SK-N-SH treated with all-trans-retinoic acid at 6 μM for 48 hours (cell line): ENCODE data around the gene CMBL.

Experiments
- ATAC-seq: fragments of 200-7000 bp; cut with Tn5 transposase; 3 replicates; pipeline ENCODE4 v1.9.1; 2020; ENCODE audit warnings: mild to moderate bottlenecking, moderate library complexity
- ARNTL ChIP-seq: fragments of 450-650 bp; formaldehyde crosslinking; IDR thresholded peaks from 2 replicates; pipeline ENCODE4 v1.5.0; 2020; ENCODE audit warnings: low read depth, mild to moderate bottlenecking, moderate library complexity, borderline replicate concordance
- BACH2 ChIP-seq: fragments of 250-450 bp; sonication (Bioruptor Pico); IDR thresholded peaks from 2 replicates; pipeline ENCODE4 v1.9.0; 2021; ENCODE audit warnings: mild to moderate bottlenecking, borderline replicate concordance
- CREB5 ChIP-seq: fragments of 250-450 bp; sonication (Bioruptor Pico); IDR thresholded peaks from 2 replicates; pipeline ENCODE4 v1.5.1; 2020; ENCODE audit warnings: low read depth, mild to moderate bottlenecking, moderate library complexity
- CSDC2 ChIP-seq: fragments of 250-450 bp; sonication (Bioruptor Pico); IDR thresholded peaks from 2 replicates; pipeline ENCODE4 v1.5.0; 2020; ENCODE audit warnings: mild to moderate bottlenecking, moderate library complexity
- ESRRG ChIP-seq: fragments of 250-450 bp; sonication (Bioruptor Pico); IDR thresholded peaks from 2 replicates; pipeline ENCODE4 v1.6.1; 2021; ENCODE audit warnings: mild to moderate bottlenecking
- GLIS3 ChIP-seq: fragments of 250-450 bp; sonication (Bioruptor Pico); IDR thresholded peaks from 2 replicates; pipeline ENCODE4 v1.5.0; 2020; ENCODE audit warnings: mild to moderate bottlenecking, moderate library complexity
- ISL1 ChIP-seq: fragments of 250-450 bp; sonication (Bioruptor Pico); IDR thresholded peaks from 2 replicates; pipeline ENCODE4 v2.1.2; 2022; ENCODE audit warnings: mild to moderate bottlenecking, moderate library complexity
- PATZ1 ChIP-seq: fragments of 250-450 bp; sonication (Bioruptor Pico); IDR thresholded peaks from 2 replicates; pipeline ENCODE4 v1.8.0; 2020; ENCODE audit warnings: mild to moderate bottlenecking, moderate library complexity, borderline replicate concordance
- PPARA ChIP-seq: fragments of 250-450 bp; sonication (Bioruptor Pico); IDR thresholded peaks from 2 replicates; pipeline ENCODE4 v1.5.0; 2020; ENCODE audit warnings: mild to moderate bottlenecking, borderline replicate concordance
- RARB ChIP-seq: fragments of 250-450 bp; sonication (Bioruptor Pico); IDR thresholded peaks from 2 replicates; pipeline ENCODE4 v1.8.0; 2021; ENCODE audit warnings: mild to moderate bottlenecking, moderate library complexity
- SNAI2 ChIP-seq: fragments of 250-450 bp; sonication (Bioruptor Pico); IDR thresholded peaks from 2 replicates; pipeline ENCODE4 v1.5.0; 2020; ENCODE audit warnings: mild to moderate bottlenecking, moderate library complexity
- TCF4 ChIP-seq: fragments of 250-450 bp; sonication (Bioruptor Pico); IDR thresholded peaks from 2 replicates; pipeline ENCODE4 v1.8.0; 2021; ENCODE audit warnings: mild to moderate bottlenecking, moderate library complexity, borderline replicate concordance
- TOX ChIP-seq: fragments of 250-450 bp; sonication (Bioruptor Pico); IDR thresholded peaks from 2 replicates; pipeline ENCODE4 v1.8.0; 2021; ENCODE audit warnings: mild to moderate bottlenecking, moderate library complexity, borderline replicate concordance
- ZC3H10 ChIP-seq: fragments of 250-450 bp; sonication (Bioruptor Pico); IDR thresholded peaks from 2 replicates; pipeline ENCODE4 v1.5.1; 2021; ENCODE audit warnings: mild to moderate bottlenecking, moderate library complexity
- ZFP3 ChIP-seq: fragments of 250-450 bp; sonication (Bioruptor Pico); IDR thresholded peaks from 2 replicates; pipeline ENCODE4 v1.5.0; 2020; ENCODE audit warnings: mild to moderate bottlenecking, moderate library complexity
- ZFP30 ChIP-seq: fragments of 450-650 bp; formaldehyde crosslinking; IDR thresholded peaks from 2 replicates; pipeline ENCODE4 v1.5.0; 2022; ENCODE audit warnings: mild to moderate bottlenecking, moderate library complexity
- ZNF565 ChIP-seq: fragments of 450-650 bp; formaldehyde crosslinking; conservative IDR thresholded peaks from 2 replicates; pipeline ENCODE4 v1.5.0; 2020; ENCODE audit warnings: low read depth, mild to moderate bottlenecking, moderate library complexity
- ZNF70 ChIP-seq: fragments of 450-650 bp; formaldehyde crosslinking; IDR thresholded peaks from 2 replicates; pipeline ENCODE4 v1.5.0; 2020; ENCODE audit warnings: mild to moderate bottlenecking, moderate library complexity
- ZNF8 ChIP-seq: fragments of 450-650 bp; formaldehyde crosslinking; IDR thresholded peaks from 2 replicates; pipeline ENCODE4 v1.5.0; 2020; ENCODE audit warnings: mild to moderate bottlenecking, moderate library complexity
- TF ChIP-seq, protein P1 (sequence below): fragments of 250-450 bp; sonication (Bioruptor Pico); IDR thresholded peaks from 2 replicates; pipeline ENCODE4 v1.5.0; 2020; ENCODE audit warnings: mild to moderate bottlenecking, moderate library complexity

Gene CMBL

GRCh38 chr5:10324518-10325370 lies 17.0 kb upstream of the CMBL start:
- ATAC-seq = no peak
- TF ChIP-seq ZFP3 (CRISPR knock-in tag) (no peak), CSDC2 (CRISPR knock-in tag) (no peak), CREB5 (CRISPR knock-in tag) (no peak), ZNF70 (CRISPR knock-in tag) (no peak), ISL1 (CRISPR knock-in tag) (no peak), SNAI2 (CRISPR knock-in tag) (no peak), ZC3H10 (CRISPR knock-in tag) (no peak), RARB (no peak), ZFP30 (CRISPR knock-in tag) (no peak), ESRRG (CRISPR knock-in tag) (no peak), TOX (CRISPR knock-in tag) (no peak), BACH2 (CRISPR knock-in tag) (no peak), PATZ1 (CRISPR knock-in tag) (no peak), GLIS3 (no peak), ZNF565 (CRISPR knock-in tag) (no peak), ZNF8 (CRISPR knock-in tag) (no peak), TCF4 (no peak)
- TF ChIP-seq, protein P1, sequence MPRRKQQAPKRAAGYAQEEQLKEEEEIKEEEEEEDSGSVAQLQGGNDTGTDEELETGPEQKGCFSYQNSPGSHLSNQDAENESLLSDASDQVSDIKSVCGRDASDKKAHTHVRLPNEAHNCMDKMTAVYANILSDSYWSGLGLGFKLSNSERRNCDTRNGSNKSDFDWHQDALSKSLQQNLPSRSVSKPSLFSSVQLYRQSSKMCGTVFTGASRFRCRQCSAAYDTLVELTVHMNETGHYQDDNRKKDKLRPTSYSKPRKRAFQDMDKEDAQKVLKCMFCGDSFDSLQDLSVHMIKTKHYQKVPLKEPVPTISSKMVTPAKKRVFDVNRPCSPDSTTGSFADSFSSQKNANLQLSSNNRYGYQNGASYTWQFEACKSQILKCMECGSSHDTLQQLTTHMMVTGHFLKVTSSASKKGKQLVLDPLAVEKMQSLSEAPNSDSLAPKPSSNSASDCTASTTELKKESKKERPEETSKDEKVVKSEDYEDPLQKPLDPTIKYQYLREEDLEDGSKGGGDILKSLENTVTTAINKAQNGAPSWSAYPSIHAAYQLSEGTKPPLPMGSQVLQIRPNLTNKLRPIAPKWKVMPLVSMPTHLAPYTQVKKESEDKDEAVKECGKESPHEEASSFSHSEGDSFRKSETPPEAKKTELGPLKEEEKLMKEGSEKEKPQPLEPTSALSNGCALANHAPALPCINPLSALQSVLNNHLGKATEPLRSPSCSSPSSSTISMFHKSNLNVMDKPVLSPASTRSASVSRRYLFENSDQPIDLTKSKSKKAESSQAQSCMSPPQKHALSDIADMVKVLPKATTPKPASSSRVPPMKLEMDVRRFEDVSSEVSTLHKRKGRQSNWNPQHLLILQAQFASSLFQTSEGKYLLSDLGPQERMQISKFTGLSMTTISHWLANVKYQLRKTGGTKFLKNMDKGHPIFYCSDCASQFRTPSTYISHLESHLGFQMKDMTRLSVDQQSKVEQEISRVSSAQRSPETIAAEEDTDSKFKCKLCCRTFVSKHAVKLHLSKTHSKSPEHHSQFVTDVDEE = no peak
- TF ChIP-seq, all 23 proteins: peak for 0

GRCh38 chr5:10323588-10324488 lies 16.1 kb upstream of the CMBL start:
- TF ChIP-seq CSDC2 (CRISPR knock-in tag) (no peak), ZNF8 (CRISPR knock-in tag) (no peak), PPARA (CRISPR knock-in tag) (no peak), RARB (no peak), GLIS3 (no peak), ARNTL (CRISPR knock-in tag) (no peak), ZFP30 (CRISPR knock-in tag) (no peak), ISL1 (CRISPR knock-in tag) (no peak), TOX (CRISPR knock-in tag) (no peak), PATZ1 (CRISPR knock-in tag) (no peak)
- TF ChIP-seq, protein P1 = no peak
- ATAC-seq = no peak
